ENCODE results near the gene KY. TPM values are rescaled to one million over a fixed set of nuclear protein-coding genes. Genes with fewer than 3 reads are reported as not detected.

KY gene
- polyA plus RNA-seq, 1 donor (not counting 4 experiments of a cell fraction or from before 2014, with no cell fraction given): not detected

- dilution Hi-C loops (cut with MboI; ENCODE audit: extremely low pct_ligation_motif_present, low sequenced_read_pairs): no loop called here
- H3K9me3 ChIP-seq (ENCODE audit: control insufficient read depth, low read depth, low read length): peaks cover 2% of the 10 kb centered on the region
- no peaks in the 10 kb centered on the region for H4K20me1 ChIP-seq (ENCODE audit: control insufficient read depth, extremely low read depth, insufficient read depth, low read length)
- H2AFZ ChIP-seq (ENCODE audit: control insufficient read depth, low read length): no peak overlapping the region
- no peak for TF ChIP-seq EZH2 (IDR thresholded peaks at IDR 0.05; ENCODE audit: low read length)
- TF ChIP-seq CTCF (optimal IDR thresholded peaks at IDR 0.05 in 1 of 3, IDR thresholded peaks at IDR 0.05 in 1 of 3, conservative IDR thresholded peaks at IDR 0.05 in 1 of 3; ENCODE audit: extremely low read depth in 1 of 3, insufficient read depth in 2 of 3, low read length in 3 of 3): no peak
- no peaks in the 10 kb centered on the region for H3K36me3 ChIP-seq (ENCODE audit: control insufficient read depth in 2 of 2, extremely low read depth in 1 of 2, insufficient read depth in 2 of 2, low read length in 2 of 2)
- peaks cover 6% of the 10 kb centered on the region for H3K27me3 ChIP-seq (ENCODE audit: control insufficient read depth, extremely low read depth, insufficient read depth, low read length)
- peaks cover 20% of the 10 kb centered on the region for H3K4me1 ChIP-seq (ENCODE audit: control insufficient read depth, extremely low read depth, insufficient read depth, low read length)
- no peak overlapping the region for H3K4me2 ChIP-seq (ENCODE audit: control insufficient read depth, extremely low read depth, insufficient read depth, low read depth, low read length)
- H3K79me2 ChIP-seq (ENCODE audit: control insufficient read depth, insufficient read depth, low read length): no peaks in the 10 kb centered on the region
- H3K9me1 ChIP-seq (ENCODE audit: control insufficient read depth, extremely low read depth, insufficient read depth, low read length): no peaks in the 10 kb centered on the region
- FAIRE-seq (no peak), DNase-seq (ENCODE audit: low read depth, low spot score) (no peak)
- H3K9ac ChIP-seq (ENCODE audit: control insufficient read depth, extremely low read depth, insufficient read depth, low read length): no peak overlapping the region
- H3K4me3 ChIP-seq (ENCODE audit: control insufficient read depth in 2 of 3, extremely low read depth in 1 of 3, insufficient read depth in 2 of 3, low read depth in 1 of 3, low read length in 3 of 3): no peak overlapping the region
- no peak overlapping the region for H3K27ac ChIP-seq (ENCODE audit: control insufficient read depth, insufficient read depth, low read length)
These were observed 49.0 kb downstream of the KY start for GRCh38 chr3:134601539-134602439.

- no peak for DNase-seq (ENCODE audit: low read depth, low spot score)
- no peaks in the 10 kb centered on the region for H3K9me1 ChIP-seq (ENCODE audit: control insufficient read depth, extremely low read depth, insufficient read depth, low read length)
- peak overlapping the region; percentile 49 for H3K4me2 ChIP-seq (ENCODE audit: control insufficient read depth, extremely low read depth, insufficient read depth, low read depth, low read length)
- H3K36me3 ChIP-seq (ENCODE audit: control insufficient read depth in 2 of 2, extremely low read depth in 1 of 2, insufficient read depth in 2 of 2, low read length in 2 of 2): no peaks in the 10 kb centered on the region
- peak overlapping the region; percentile 48 for H2AFZ ChIP-seq (ENCODE audit: control insufficient read depth, low read length)
- peak; percentile 65 for FAIRE-seq
- H3K27me3 ChIP-seq (ENCODE audit: control insufficient read depth, extremely low read depth, insufficient read depth, low read length): peaks cover 2% of the 10 kb centered on the region
- H3K9me3 ChIP-seq (ENCODE audit: control insufficient read depth, low read depth, low read length): peaks cover 9% of the 10 kb centered on the region
- H3K9ac ChIP-seq (ENCODE audit: control insufficient read depth, extremely low read depth, insufficient read depth, low read length): no peak overlapping the region
- H3K79me2 ChIP-seq (ENCODE audit: control insufficient read depth, insufficient read depth, low read length): no peaks in the 10 kb centered on the region
- dilution Hi-C loops (cut with MboI; ENCODE audit: extremely low pct_ligation_motif_present, low sequenced_read_pairs): no loop called here
- peaks cover 21% of the 10 kb centered on the region for H3K4me1 ChIP-seq (ENCODE audit: control insufficient read depth, extremely low read depth, insufficient read depth, low read length)
- no peak overlapping the region for H3K27ac ChIP-seq (ENCODE audit: control insufficient read depth, insufficient read depth, low read length)
- no peaks in the 10 kb centered on the region for H4K20me1 ChIP-seq (ENCODE audit: control insufficient read depth, extremely low read depth, insufficient read depth, low read length)
- TF ChIP-seq EZH2 (IDR thresholded peaks at IDR 0.05; ENCODE audit: low read length) (no peak), CTCF (optimal IDR thresholded peaks at IDR 0.05 in 1 of 3, IDR thresholded peaks at IDR 0.05 in 1 of 3, conservative IDR thresholded peaks at IDR 0.05 in 1 of 3; ENCODE audit: extremely low read depth in 1 of 3, insufficient read depth in 2 of 3, low read length in 3 of 3) (peak; percentile 86 to 98 (median 92))
- no peak overlapping the region for H3K4me3 ChIP-seq (ENCODE audit: control insufficient read depth in 2 of 3, extremely low read depth in 1 of 3, insufficient read depth in 2 of 3, low read depth in 1 of 3, low read length in 3 of 3)
These were observed 49.9 kb downstream of the KY start for GRCh38 chr3:134600685-134601463.

All from keratinocyte (primary cell).